ENCODE results near the gene NTRK3. TPM values are rescaled to one million over a fixed set of nuclear protein-coding genes. Genes with fewer than 3 reads are reported as not detected.

Gene NTRK3
- total RNA-seq, 1 experiment from 2014 or later = not detected

DNA sequence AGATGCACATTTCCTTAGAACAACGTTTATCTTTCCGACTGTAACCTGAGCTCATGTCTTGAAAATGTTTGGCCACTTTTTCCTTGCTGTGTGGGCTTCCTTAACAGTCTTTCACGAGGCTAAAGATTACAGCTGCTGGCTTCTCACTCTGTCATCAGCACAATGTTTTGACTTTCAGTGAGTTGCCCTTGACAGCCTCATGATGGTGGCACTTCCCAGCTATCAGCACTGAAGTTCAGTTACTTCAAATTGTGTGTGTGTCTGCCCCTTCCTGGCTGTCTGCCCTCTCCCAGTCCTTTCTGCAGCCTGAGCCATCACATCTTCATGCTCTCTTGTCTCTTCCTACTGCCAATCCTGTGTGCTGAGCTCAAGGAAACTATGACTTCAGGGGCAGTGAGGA, 152.2 kb downstream of the NTRK3 start:
- CTCF ChIA-PET = interaction anchor here (0.5 kb wide), 1 partner anchor 1979 kb away, joined by 3 read pairs; no protein-coding TSS in a partner anchor
- POLR2A ChIA-PET = no interaction called here
- no peak overlapping the region for H3K27ac Mint-ChIP-seq (ENCODE audit: low read depth, unreplicated experiment)
- no peak for DNase-seq (ENCODE audit: unreplicated experiment)
- TF ChIP-seq, protein P1, sequence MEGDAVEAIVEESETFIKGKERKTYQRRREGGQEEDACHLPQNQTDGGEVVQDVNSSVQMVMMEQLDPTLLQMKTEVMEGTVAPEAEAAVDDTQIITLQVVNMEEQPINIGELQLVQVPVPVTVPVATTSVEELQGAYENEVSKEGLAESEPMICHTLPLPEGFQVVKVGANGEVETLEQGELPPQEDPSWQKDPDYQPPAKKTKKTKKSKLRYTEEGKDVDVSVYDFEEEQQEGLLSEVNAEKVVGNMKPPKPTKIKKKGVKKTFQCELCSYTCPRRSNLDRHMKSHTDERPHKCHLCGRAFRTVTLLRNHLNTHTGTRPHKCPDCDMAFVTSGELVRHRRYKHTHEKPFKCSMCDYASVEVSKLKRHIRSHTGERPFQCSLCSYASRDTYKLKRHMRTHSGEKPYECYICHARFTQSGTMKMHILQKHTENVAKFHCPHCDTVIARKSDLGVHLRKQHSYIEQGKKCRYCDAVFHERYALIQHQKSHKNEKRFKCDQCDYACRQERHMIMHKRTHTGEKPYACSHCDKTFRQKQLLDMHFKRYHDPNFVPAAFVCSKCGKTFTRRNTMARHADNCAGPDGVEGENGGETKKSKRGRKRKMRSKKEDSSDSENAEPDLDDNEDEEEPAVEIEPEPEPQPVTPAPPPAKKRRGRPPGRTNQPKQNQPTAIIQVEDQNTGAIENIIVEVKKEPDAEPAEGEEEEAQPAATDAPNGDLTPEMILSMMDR (IDR thresholded peaks at IDR 0.05; ENCODE audit: unreplicated experiment) = no peak
- BruUV-seq (replicated peaks) = no TSS peak
- H3K27me3 Mint-ChIP-seq (ENCODE audit: insufficient read depth, unreplicated experiment) = no peaks in the 10 kb centered on the region
- intact Hi-C loops (cut with micrococcal nuclease) = no loop called here
- H3K4me1 Mint-ChIP-seq (ENCODE audit: insufficient read depth, unreplicated experiment) = no peaks in the 10 kb centered on the region
- no peak overlapping the region for H3K4me3 Mint-ChIP-seq (ENCODE audit: unreplicated experiment)
- H3K36me3 Mint-ChIP-seq (ENCODE audit: insufficient read depth, unreplicated experiment) = no peaks in the 10 kb centered on the region
- peaks cover 39% of the 10 kb centered on the region for H3K9me3 Mint-ChIP-seq (ENCODE audit: unreplicated experiment)

DNA sequence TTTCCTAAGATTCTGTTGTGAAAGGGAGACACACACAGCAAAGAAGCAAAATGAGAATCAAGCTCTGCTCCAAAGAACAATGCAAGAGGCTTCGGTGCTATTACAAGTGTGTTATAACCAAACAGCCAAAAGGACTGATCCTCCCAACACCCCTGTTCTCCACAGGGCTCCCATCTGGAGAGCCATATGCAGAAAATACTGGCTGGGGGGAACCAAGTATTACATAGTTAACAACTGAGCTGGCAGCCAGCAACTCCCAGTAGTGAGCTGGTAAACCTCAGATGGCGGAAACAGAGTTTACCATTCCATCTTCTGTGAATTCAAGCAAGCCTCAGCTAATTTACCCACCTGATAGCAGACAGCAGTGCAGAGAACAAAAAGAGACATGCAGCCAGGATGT, 156.4 kb downstream of the NTRK3 start:
- Mint-ChIP-seq H3K36me3 (ENCODE audit: insufficient read depth, unreplicated experiment) (no peaks in the 10 kb centered on the region), H3K4me3 (ENCODE audit: unreplicated experiment) (no peak overlapping the region), H3K27me3 (ENCODE audit: insufficient read depth, unreplicated experiment) (no peaks in the 10 kb centered on the region), H3K27ac (ENCODE audit: low read depth, unreplicated experiment) (no peak overlapping the region), H3K4me1 (ENCODE audit: insufficient read depth, unreplicated experiment) (no peaks in the 10 kb centered on the region), H3K9me3 (ENCODE audit: unreplicated experiment) (peaks cover 39% of the 10 kb centered on the region)
- CTCF ChIA-PET = no interaction called here
- BruUV-seq (replicated peaks) = no TSS peak
- TF ChIP-seq, protein P1 (IDR thresholded peaks at IDR 0.05; ENCODE audit: unreplicated experiment) = no peak
- no peak for DNase-seq (ENCODE audit: unreplicated experiment)
- intact Hi-C loops (cut with micrococcal nuclease) = no loop called here
- POLR2A ChIA-PET = no interaction called here

DNA sequence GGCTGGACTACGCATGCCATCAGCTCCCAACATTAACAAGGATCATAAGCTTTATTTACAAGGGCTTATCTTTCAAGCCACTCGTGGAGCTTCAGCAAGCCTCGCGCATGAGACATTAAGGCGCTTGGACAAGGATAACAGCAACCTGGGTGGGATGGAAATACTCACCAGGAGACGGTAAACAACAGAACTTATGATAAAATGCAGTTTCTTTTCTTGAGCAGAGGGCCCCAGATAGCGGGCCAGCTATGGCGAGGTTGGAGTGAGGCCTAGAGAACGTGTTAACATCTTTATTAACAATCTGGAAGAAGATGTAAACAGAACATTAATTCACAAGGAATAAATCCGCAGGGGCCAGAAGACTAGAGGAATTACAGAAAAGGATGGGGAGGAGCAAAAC, 158.2 kb downstream of the NTRK3 start:
- Mint-ChIP-seq H3K27ac (ENCODE audit: low read depth, unreplicated experiment) (no peak overlapping the region), H3K4me1 (ENCODE audit: insufficient read depth, unreplicated experiment) (no peaks in the 10 kb centered on the region), H3K36me3 (ENCODE audit: insufficient read depth, unreplicated experiment) (no peaks in the 10 kb centered on the region), H3K27me3 (ENCODE audit: insufficient read depth, unreplicated experiment) (no peaks in the 10 kb centered on the region), H3K4me3 (ENCODE audit: unreplicated experiment) (no peak overlapping the region), H3K9me3 (ENCODE audit: unreplicated experiment) (peaks cover 28% of the 10 kb centered on the region)
- intact Hi-C loops (cut with micrococcal nuclease) = no loop called here
- DNase-seq (ENCODE audit: unreplicated experiment) = no peak
- CTCF ChIA-PET = interaction anchor here (0.7 kb wide), 1 partner anchor 123 kb away, joined by 3 read pairs; no protein-coding TSS in a partner anchor
- no TSS peak for BruUV-seq (replicated peaks)
- POLR2A ChIA-PET = no interaction called here
- TF ChIP-seq, protein P1 (IDR thresholded peaks at IDR 0.05; ENCODE audit: unreplicated experiment) = no peak

DNA sequence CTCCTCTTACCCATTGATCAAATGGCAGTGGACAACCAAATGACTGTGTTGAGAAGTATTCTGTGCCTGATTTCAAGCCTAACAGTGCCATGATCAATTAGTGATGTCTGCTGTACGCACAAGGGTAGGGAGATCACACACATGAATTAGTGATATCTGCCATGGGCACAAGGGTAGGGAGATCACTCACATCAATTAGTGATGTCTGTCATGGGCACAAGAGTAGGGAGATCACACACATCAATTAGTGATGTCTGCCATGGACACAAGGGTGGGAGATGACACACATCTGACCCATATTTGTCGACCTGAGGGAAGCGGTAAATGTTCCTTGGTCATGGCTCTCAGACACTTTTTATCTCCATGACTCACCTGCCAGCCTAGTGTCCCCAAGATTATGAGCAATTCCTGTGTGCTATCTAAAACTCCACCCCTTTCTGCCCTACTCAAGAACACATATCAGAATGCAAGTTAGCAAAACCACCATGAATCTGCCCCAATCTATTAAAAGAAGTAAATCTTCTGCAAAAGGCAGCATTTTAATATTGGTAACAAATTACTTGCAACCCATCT, 165.0 kb downstream of the NTRK3 start:
- BruUV-seq (replicated peaks) = no TSS peak
- H3K9me3 Mint-ChIP-seq (ENCODE audit: unreplicated experiment) = peaks cover 21% of the 10 kb centered on the region
- no peak for DNase-seq (ENCODE audit: unreplicated experiment)
- intact Hi-C loops (cut with micrococcal nuclease) = no loop called here
- no peak overlapping the region for H3K4me3 Mint-ChIP-seq (ENCODE audit: unreplicated experiment)
- TF ChIP-seq, protein P1 (IDR thresholded peaks at IDR 0.05; ENCODE audit: unreplicated experiment) = no peak
- ChIA-PET CTCF (interaction anchor here (0.6 to 0.7 kb wide), 2 partner anchors 27 to 446 kb away, joined by 4 read pairs; no protein-coding TSS in a partner anchor), POLR2A (no interaction called here)
- H3K27ac Mint-ChIP-seq (ENCODE audit: low read depth, unreplicated experiment) = no peak overlapping the region
- H3K27me3 Mint-ChIP-seq (ENCODE audit: insufficient read depth, unreplicated experiment) = no peaks in the 10 kb centered on the region
- no peaks in the 10 kb centered on the region for H3K4me1 Mint-ChIP-seq (ENCODE audit: insufficient read depth, unreplicated experiment)
- no peaks in the 10 kb centered on the region for H3K36me3 Mint-ChIP-seq (ENCODE audit: insufficient read depth, unreplicated experiment)

All from MCF 10A (cell line).